Effector memory CD8-positive, alpha-beta T cell (primary cell): ENCODE data around the gene RAPGEF3.

Source experiments
- ATAC-seq: fragments of 150-1000 bp; cut with Tn5 transposase; replicated peaks from 2 replicates; pipeline ENCODE4 v1.10.0; 2021; ENCODE audit warnings: mild to moderate bottlenecking, moderate library complexity
- DNase-seq, 3 experiments: peaks; one replicate each; pipeline ENCODE4 v3.0.0; 2021
- H3K27ac Mint-ChIP-seq, 2 donors: one replicate each; pipeline ENCODE4 v1.8.0; 2022; ENCODE audit warnings: mild to moderate bottlenecking in 2 of 2, mixed read lengths in 2 of 2, moderate library complexity in 2 of 2
- H3K27me3 Mint-ChIP-seq, 2 donors: one replicate each; pipeline ENCODE4 v1.8.0; 2022; ENCODE audit warnings: mixed read lengths in 2 of 2
- H3K36me3 Mint-ChIP-seq: one replicate; pipeline ENCODE4 v1.8.0; 2022; ENCODE audit warnings: mild to moderate bottlenecking, moderate library complexity, mixed read lengths; ENCODE audit not compliant: insufficient read depth
- H3K4me1 Mint-ChIP-seq, 2 donors: one replicate each; pipeline ENCODE4 v1.8.0; 2022; ENCODE audit warnings: low read depth in 2 of 2, mixed read lengths in 2 of 2
- H3K4me3 Mint-ChIP-seq, 2 donors: one replicate each; pipeline ENCODE4 v1.8.0; 2022; ENCODE audit warnings: mild to moderate bottlenecking in 2 of 2, mixed read lengths in 2 of 2, moderate library complexity in 2 of 2
- H3K9me3 Mint-ChIP-seq, 2 donors: one replicate each; pipeline ENCODE4 v1.8.0; 2022; ENCODE audit warnings: mixed read lengths in 2 of 2

Gene RAPGEF3

DNA sequence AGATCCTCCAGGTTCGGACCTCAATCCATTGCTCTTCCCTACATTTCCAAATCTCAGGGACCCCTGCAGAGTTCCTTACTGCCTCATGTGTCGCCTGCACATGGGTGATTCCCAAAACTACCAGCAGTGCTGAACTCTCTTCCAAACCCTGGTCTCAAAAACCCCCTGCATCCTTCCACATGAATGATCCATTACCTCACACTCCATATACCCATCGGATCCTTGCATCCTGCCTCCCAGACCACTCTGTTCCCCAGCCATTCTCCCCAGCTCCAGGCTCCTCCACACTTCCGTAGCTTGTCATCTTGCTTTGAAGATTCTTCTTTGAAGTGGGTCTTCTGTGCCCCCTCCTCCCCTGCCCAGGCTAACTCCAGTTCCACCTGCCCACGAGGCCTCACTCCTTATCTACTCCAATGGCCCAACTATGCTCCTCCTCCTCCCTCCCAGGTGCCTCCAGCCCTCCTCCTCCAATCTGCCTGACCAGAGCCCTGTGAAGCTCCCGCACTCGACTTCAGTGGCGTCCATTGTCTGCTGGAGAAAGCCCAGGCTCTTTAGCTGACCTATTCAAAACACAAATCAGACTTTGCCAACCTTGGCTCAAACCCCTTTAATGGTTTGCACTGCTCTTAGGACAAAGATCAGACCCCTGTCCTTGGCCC is 13.8 kb downstream of the RAPGEF3 start:
- no peaks in the 10 kb centered on the region for H3K9me3 Mint-ChIP-seq

GRCh38 chr12:47744005-47744651 is 14.6 kb downstream of the RAPGEF3 start:
- no peak overlapping the region for H3K27ac Mint-ChIP-seq
- peaks cover 29 to 49% of the 10 kb centered on the region in 2 donors for H3K27me3 Mint-ChIP-seq
- H3K9me3 Mint-ChIP-seq: no peaks in the 10 kb centered on the region
- no peak overlapping the region for H3K4me3 Mint-ChIP-seq
- H3K36me3 Mint-ChIP-seq: peaks cover 3% of the 10 kb centered on the region
- DNase-seq (peak; percentile 37 to 42 (median 37)), ATAC-seq (no peak)
- peaks cover 25 to 32% of the 10 kb centered on the region in 2 donors for H3K4me1 Mint-ChIP-seq

More for the DNA sequence above, 13.8 kb downstream of the RAPGEF3 start:
- H3K4me1 Mint-ChIP-seq: peaks cover 24 to 27% of the 10 kb centered on the region in 2 donors
- DNase-seq (no peak), ATAC-seq (no peak)
- H3K4me3 Mint-ChIP-seq: no peak overlapping the region
- H3K27me3 Mint-ChIP-seq: peaks cover 32 to 57% of the 10 kb centered on the region in 2 donors
- peaks cover 3% of the 10 kb centered on the region for H3K36me3 Mint-ChIP-seq
- H3K27ac Mint-ChIP-seq: peak overlapping the region in 1 of 2 donors; percentile 1

- H3K9me3 Mint-ChIP-seq: no peaks in the 10 kb centered on the region
- H3K27ac Mint-ChIP-seq: no peak overlapping the region
- peaks cover 3% of the 10 kb centered on the region for H3K36me3 Mint-ChIP-seq
- DNase-seq (no peak), ATAC-seq (no peak)
- peaks cover 29 to 42% of the 10 kb centered on the region in 2 donors for H3K27me3 Mint-ChIP-seq
- peaks cover 30 to 32% of the 10 kb centered on the region in 2 donors for H3K4me1 Mint-ChIP-seq
- no peak overlapping the region for H3K4me3 Mint-ChIP-seq
Measured at GRCh38 chr12:47743311-47743860, 15.3 kb downstream of the RAPGEF3 start.

DNA sequence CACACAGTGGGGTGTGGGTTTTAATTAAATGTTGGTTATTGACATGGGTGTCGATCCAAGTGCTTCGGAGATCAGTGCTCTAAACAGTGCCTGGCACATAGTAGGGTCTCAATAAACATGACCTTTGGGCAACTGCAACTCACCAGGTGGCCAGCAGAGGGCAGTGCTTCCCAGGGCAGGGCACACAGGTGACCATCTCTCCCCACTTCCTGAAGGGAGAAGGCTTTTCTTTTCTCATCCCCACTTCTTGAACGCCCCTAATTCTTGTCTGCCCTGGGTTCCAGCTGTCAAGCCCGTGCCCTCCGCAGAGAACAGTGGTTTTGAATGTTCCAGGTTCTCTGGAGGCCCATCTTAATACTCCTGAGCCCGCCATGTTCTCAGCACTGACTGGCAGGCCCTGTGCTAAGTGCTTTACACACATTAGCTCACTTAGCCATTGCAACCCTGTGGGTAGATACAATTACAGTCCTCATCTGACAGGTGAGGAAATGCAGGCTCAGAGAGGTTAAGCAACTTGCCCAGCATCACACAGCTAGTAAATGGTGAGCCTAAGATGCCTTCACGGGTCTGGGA is 16.3 kb downstream of the RAPGEF3 start:
- ATAC-seq: peak; percentile 17
- H3K27me3 Mint-ChIP-seq: peaks cover 29 to 41% of the 10 kb centered on the region in 2 donors
- H3K4me1 Mint-ChIP-seq: peaks cover 32 to 34% of the 10 kb centered on the region in 2 donors
- peaks cover 3% of the 10 kb centered on the region for H3K36me3 Mint-ChIP-seq
- peak overlapping the region in 1 of 2 donors; percentile 28 for H3K4me3 Mint-ChIP-seq
- no peaks in the 10 kb centered on the region for H3K9me3 Mint-ChIP-seq
- no peak overlapping the region for H3K27ac Mint-ChIP-seq
- peak; percentile 59 to 67 (median 63) for DNase-seq

DNA sequence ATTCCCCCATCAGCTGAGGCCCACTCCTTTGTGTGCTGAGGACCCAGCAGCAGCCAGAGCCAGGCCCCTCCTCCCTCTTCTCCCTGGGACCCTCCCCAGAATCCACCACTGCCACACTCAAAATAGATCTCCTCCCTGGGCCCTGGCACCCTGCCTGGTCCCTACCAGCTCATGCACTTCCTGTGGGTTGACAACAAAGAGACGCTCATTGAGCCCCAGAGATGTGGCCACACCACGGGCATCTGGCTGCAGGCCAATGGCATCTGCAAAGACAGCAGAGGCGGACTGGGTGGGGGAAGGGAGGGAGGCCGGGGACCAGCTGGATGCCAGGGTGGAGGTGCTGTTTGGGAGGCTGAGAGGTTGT is 17.4 kb downstream of the RAPGEF3 start:
- H3K4me3 Mint-ChIP-seq: peak overlapping the region; percentile 55 to 68
- H3K36me3 Mint-ChIP-seq: peaks cover 3% of the 10 kb centered on the region
- peak; percentile 67 to 82 (median 80) for DNase-seq
- H3K9me3 Mint-ChIP-seq: no peaks in the 10 kb centered on the region
- H3K4me1 Mint-ChIP-seq: peaks cover 32 to 39% of the 10 kb centered on the region in 2 donors
- ATAC-seq: peak; percentile 92
- peak overlapping the region in 1 of 2 donors; percentile 49 for H3K27ac Mint-ChIP-seq
- peaks cover 19 to 40% of the 10 kb centered on the region in 2 donors for H3K27me3 Mint-ChIP-seq

DNA sequence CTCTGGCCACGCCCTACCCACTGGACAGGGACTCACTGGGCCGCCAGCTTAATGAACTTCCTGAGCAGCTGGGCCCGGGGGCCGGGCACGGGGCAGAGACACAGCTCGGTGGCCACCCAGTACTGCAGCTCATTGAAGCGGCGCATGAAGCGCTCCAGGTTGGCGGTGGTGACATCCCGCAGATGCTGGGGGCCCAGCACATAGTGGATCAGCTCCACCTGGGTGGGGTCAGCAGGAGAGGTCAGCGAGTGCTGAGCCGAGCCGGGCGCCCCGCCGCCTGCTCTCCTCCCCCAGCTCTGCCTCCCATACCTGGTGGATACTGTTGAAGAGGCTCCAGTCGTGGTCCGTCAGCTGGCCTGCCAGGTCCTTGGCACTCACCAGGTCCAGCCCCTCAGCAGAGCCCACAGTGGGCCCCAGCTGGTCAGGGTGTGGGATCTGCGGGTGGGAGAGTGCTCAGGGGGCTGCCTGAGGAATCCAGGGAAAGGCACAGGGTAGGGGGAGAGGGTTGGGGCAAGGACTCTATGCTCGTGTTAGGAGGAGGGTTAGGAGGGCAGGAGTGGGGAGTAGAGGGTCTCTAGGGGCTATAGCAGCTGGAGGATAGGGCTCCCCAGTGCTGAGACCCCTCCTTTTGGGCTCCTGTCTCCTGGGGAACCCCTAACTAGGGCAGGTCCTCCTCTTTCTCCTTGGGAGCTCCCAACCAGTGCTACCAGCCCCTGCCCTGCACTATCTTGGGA is 17.9 kb downstream of the RAPGEF3 start:
- peaks cover 33 to 39% of the 10 kb centered on the region in 2 donors for H3K4me1 Mint-ChIP-seq
- H3K9me3 Mint-ChIP-seq: no peaks in the 10 kb centered on the region
- ATAC-seq: no peak
- DNase-seq: no peak
- peak overlapping the region; percentile 55 to 68 for H3K4me3 Mint-ChIP-seq
- H3K27me3 Mint-ChIP-seq: peaks cover 18 to 35% of the 10 kb centered on the region in 2 donors
- peak overlapping the region in 1 of 2 donors; percentile 49 for H3K27ac Mint-ChIP-seq
- H3K36me3 Mint-ChIP-seq: peaks cover 3% of the 10 kb centered on the region

- Mint-ChIP-seq H3K4me1 (peaks cover 33 to 39% of the 10 kb centered on the region in 2 donors), H3K36me3 (peaks cover 3% of the 10 kb centered on the region), H3K27ac (peak overlapping the region in 1 of 2 donors; percentile 54), H3K4me3 (peak overlapping the region; percentile 55 to 68), H3K9me3 (no peaks in the 10 kb centered on the region), H3K27me3 (peaks cover 15 to 27% of the 10 kb centered on the region in 2 donors)
- DNase-seq: no peak
- ATAC-seq: no peak
Measured at GRCh38 chr12:47739979-47740378, 18.7 kb downstream of the RAPGEF3 start.

- H3K36me3 Mint-ChIP-seq: peaks cover 3% of the 10 kb centered on the region
- peaks cover 33 to 39% of the 10 kb centered on the region in 2 donors for H3K4me1 Mint-ChIP-seq
- DNase-seq (no peak), ATAC-seq (no peak)
- no peaks in the 10 kb centered on the region for H3K9me3 Mint-ChIP-seq
- H3K4me3 Mint-ChIP-seq: no peak overlapping the region
- H3K27ac Mint-ChIP-seq: peak overlapping the region in 1 of 2 donors; percentile 54
- H3K27me3 Mint-ChIP-seq: peaks cover 9 to 20% of the 10 kb centered on the region in 2 donors
Measured at GRCh38 chr12:47739297-47739696, 19.4 kb downstream of the RAPGEF3 start.

- DNase-seq (no peak), ATAC-seq (no peak)
- Mint-ChIP-seq H3K4me1 (peaks cover 26 to 35% of the 10 kb centered on the region in 2 donors), H3K9me3 (no peaks in the 10 kb centered on the region), H3K27ac (no peak overlapping the region), H3K27me3 (peaks cover under 1 to 8% of the 10 kb centered on the region in 2 donors), H3K4me3 (no peak overlapping the region), H3K36me3 (peaks cover 3% of the 10 kb centered on the region)
Measured at GRCh38 chr12:47737936-47738594, 20.6 kb downstream of the RAPGEF3 start.

- H3K4me3 Mint-ChIP-seq: no peak overlapping the region
- no peak for DNase-seq
- H3K27me3 Mint-ChIP-seq: peaks cover 0 to 7% of the 10 kb centered on the region in 2 donors
- H3K4me1 Mint-ChIP-seq: peaks cover 23 to 31% of the 10 kb centered on the region in 2 donors
- H3K36me3 Mint-ChIP-seq: peaks cover 3% of the 10 kb centered on the region
- no peak for ATAC-seq
- no peak overlapping the region for H3K27ac Mint-ChIP-seq
- no peaks in the 10 kb centered on the region for H3K9me3 Mint-ChIP-seq
Measured at GRCh38 chr12:47736877-47737676, 21.6 kb downstream of the RAPGEF3 start.

DNA sequence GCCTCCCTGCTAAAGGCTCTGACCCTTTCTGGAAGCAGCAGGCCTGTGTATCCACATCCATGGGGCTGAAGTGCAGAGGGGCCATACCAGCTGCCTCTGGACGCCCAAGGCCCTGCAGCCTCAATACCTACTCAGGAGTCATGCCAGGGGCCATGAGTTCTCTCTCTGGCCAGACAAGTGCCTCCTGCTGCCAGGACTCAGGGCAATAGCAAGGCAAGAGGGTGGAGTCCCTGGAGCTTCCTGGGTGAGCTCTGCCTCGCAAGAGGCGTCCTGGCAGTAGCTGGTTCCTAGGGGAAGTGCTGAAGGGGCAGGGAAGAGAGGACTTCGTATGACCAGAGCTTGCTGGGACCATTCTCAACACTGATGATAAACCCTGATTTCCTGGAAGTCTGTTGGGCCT is 22.5 kb downstream of the RAPGEF3 start:
- Mint-ChIP-seq H3K4me1 (peaks cover 18 to 27% of the 10 kb centered on the region in 2 donors), H3K27ac (no peak overlapping the region), H3K4me3 (no peak overlapping the region), H3K9me3 (no peaks in the 10 kb centered on the region), H3K27me3 (peaks cover 0 to 7% of the 10 kb centered on the region in 2 donors), H3K36me3 (peaks cover 3% of the 10 kb centered on the region)
- no peak for ATAC-seq
- no peak for DNase-seq

DNA sequence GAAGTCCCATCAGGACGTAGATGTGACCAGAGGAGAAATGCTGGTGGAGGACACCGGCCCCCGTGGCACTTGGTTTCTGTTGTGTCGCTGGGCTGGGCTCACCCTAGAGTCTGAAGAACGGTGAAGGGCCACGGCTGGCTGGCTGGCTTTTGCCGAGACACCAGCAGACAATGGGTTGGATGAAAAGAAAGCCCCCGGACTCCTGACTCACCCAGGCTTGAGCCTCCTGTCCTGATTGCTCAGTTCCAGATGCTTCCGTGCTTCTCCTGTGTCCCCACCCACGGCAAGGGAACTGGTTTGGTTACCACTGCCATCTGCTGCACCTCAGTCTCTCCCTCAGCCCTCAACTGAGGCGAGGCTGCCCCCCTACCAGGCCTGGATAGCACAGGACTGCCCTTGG is 23.0 kb downstream of the RAPGEF3 start:
- Mint-ChIP-seq H3K36me3 (peaks cover 3% of the 10 kb centered on the region), H3K4me1 (peaks cover 13 to 22% of the 10 kb centered on the region in 2 donors), H3K27ac (no peak overlapping the region), H3K4me3 (no peak overlapping the region), H3K27me3 (peaks cover 0 to 7% of the 10 kb centered on the region in 2 donors), H3K9me3 (no peaks in the 10 kb centered on the region)
- no peak for DNase-seq
- ATAC-seq: no peak
